PC-3 (cell line): ENCODE data around the gene NAA38.
"Not testable (repeated sequence)": the region's sequence is repeated elsewhere in the genome, so short reads cannot be mapped to it uniquely, and the experiment has no call there.

Source experiments
- EZH2phosphoT487 ChIP-seq: fragments of 300-600 bp; sonication (generic); IDR thresholded peaks from 2 replicates; pipeline ENCODE4 v1.6.1; 2018; ENCODE audit warnings: mild to moderate bottlenecking, antibody characterized with exemption, low read length, borderline replicate concordance
- TF ChIP-seq, protein P1 (sequence below): fragments of 300-600 bp; sonication (generic); conservative IDR thresholded peaks from 2 replicates; pipeline ENCODE4 v1.5.1; 2017; ENCODE audit warnings: antibody characterized with exemption, low read depth, mild to moderate bottlenecking, low read length

DNA sequence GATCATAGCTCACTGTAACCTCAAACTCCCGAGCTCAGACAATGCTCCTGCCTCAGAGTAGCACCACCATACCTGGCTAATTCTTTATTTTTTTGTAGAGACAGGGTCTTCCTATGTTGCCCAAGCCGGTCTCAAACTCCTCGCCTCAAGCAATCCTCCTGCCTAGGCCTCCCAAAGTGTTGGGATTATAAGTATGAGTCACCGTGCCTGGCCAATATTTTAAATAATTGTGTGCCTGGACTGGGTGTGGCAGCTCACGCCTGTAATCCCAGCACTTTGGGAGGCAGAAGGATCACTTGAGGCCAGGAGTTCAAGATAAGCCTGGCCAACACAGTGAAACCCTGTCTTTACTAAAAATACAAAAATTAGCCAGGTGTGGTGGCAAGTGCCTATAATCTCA lies 7.0 kb upstream of the NAA38 start:
- TF ChIP-seq, protein P1, sequence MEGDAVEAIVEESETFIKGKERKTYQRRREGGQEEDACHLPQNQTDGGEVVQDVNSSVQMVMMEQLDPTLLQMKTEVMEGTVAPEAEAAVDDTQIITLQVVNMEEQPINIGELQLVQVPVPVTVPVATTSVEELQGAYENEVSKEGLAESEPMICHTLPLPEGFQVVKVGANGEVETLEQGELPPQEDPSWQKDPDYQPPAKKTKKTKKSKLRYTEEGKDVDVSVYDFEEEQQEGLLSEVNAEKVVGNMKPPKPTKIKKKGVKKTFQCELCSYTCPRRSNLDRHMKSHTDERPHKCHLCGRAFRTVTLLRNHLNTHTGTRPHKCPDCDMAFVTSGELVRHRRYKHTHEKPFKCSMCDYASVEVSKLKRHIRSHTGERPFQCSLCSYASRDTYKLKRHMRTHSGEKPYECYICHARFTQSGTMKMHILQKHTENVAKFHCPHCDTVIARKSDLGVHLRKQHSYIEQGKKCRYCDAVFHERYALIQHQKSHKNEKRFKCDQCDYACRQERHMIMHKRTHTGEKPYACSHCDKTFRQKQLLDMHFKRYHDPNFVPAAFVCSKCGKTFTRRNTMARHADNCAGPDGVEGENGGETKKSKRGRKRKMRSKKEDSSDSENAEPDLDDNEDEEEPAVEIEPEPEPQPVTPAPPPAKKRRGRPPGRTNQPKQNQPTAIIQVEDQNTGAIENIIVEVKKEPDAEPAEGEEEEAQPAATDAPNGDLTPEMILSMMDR = not testable (repeated sequence)
- not testable (repeated sequence) for TF ChIP-seq EZH2phosphoT487
